ENCODE data around the gene TMEM26. TPM values are rescaled to one million over a fixed set of nuclear protein-coding genes. Genes with fewer than 3 reads are reported as not detected.

The TMEM26 gene
- total RNA-seq, 2 experiments from 2014 or later = not detected

- no peaks in the 10 kb centered on the region for H3K4me1 Mint-ChIP-seq (ENCODE audit: low read depth)
- H3K27me3 Mint-ChIP-seq = no peaks in the 10 kb centered on the region
- ChIA-PET POLR2A (no interaction called here), CTCF (no interaction called here)
- no peaks in the 10 kb centered on the region for H3K9me3 Mint-ChIP-seq
- no peak overlapping the region for H3K4me3 Mint-ChIP-seq
- ATAC-seq (no peak), DNase-seq (no peak)
- H3K36me3 Mint-ChIP-seq (ENCODE audit: low read depth) = no peaks in the 10 kb centered on the region
- no peak overlapping the region for H3K27ac Mint-ChIP-seq
- TF ChIP-seq CTCF (IDR thresholded peaks at IDR 0.05) = no peak
- intact Hi-C loops (cut with micrococcal nuclease) = no loop called here
Observed at GRCh38 chr10:61470740-61471139, 17.6 kb upstream of the TMEM26 start.

- Mint-ChIP-seq H3K9me3 (no peaks in the 10 kb centered on the region), H3K4me1 (ENCODE audit: low read depth) (no peaks in the 10 kb centered on the region), H3K27me3 (no peaks in the 10 kb centered on the region), H3K27ac (no peak overlapping the region), H3K4me3 (no peak overlapping the region), H3K36me3 (ENCODE audit: low read depth) (no peaks in the 10 kb centered on the region)
- TF ChIP-seq CTCF (IDR thresholded peaks at IDR 0.05) = no peak
- ChIA-PET CTCF (no interaction called here), POLR2A (no interaction called here)
- ATAC-seq = no peak
- intact Hi-C loops (cut with micrococcal nuclease) = no loop called here
- no peak for DNase-seq
Observed at GRCh38 chr10:61465901-61466632, 12.9 kb upstream of the TMEM26 start.

GRCh38 chr10:61465171-61465496 lies 12.0 kb upstream of the TMEM26 start:
- ChIA-PET POLR2A (no interaction called here), CTCF (no interaction called here)
- no peak overlapping the region for H3K27ac Mint-ChIP-seq
- H3K4me3 Mint-ChIP-seq = no peak overlapping the region
- no peaks in the 10 kb centered on the region for H3K9me3 Mint-ChIP-seq
- no peaks in the 10 kb centered on the region for H3K36me3 Mint-ChIP-seq (ENCODE audit: low read depth)
- no peak for TF ChIP-seq CTCF (IDR thresholded peaks at IDR 0.05)
- DNase-seq = no peak
- no peak for ATAC-seq
- intact Hi-C loops (cut with micrococcal nuclease) = no loop called here
- H3K27me3 Mint-ChIP-seq = no peaks in the 10 kb centered on the region
- no peaks in the 10 kb centered on the region for H3K4me1 Mint-ChIP-seq (ENCODE audit: low read depth)

- ChIA-PET CTCF (no interaction called here), POLR2A (no interaction called here)
- no peaks in the 10 kb centered on the region for H3K4me1 Mint-ChIP-seq (ENCODE audit: low read depth)
- TF ChIP-seq CTCF (IDR thresholded peaks at IDR 0.05) = no peak
- no peaks in the 10 kb centered on the region for H3K27me3 Mint-ChIP-seq
- no peak overlapping the region for H3K27ac Mint-ChIP-seq
- no peak overlapping the region for H3K4me3 Mint-ChIP-seq
- intact Hi-C loops (cut with micrococcal nuclease) = no loop called here
- DNase-seq = no peak
- no peak for ATAC-seq
- no peaks in the 10 kb centered on the region for H3K36me3 Mint-ChIP-seq (ENCODE audit: low read depth)
- no peaks in the 10 kb centered on the region for H3K9me3 Mint-ChIP-seq
Observed at GRCh38 chr10:61464461-61465170, 11.4 kb upstream of the TMEM26 start.

GRCh38 chr10:61463035-61463909 lies 10.1 kb upstream of the TMEM26 start:
- Mint-ChIP-seq H3K4me1 (ENCODE audit: low read depth) (no peaks in the 10 kb centered on the region), H3K9me3 (no peaks in the 10 kb centered on the region), H3K4me3 (no peak overlapping the region), H3K36me3 (ENCODE audit: low read depth) (no peaks in the 10 kb centered on the region), H3K27me3 (peaks cover under 1% of the 10 kb centered on the region), H3K27ac (no peak overlapping the region)
- DNase-seq = no peak
- intact Hi-C loops (cut with micrococcal nuclease) = no loop called here
- no peak for TF ChIP-seq CTCF (IDR thresholded peaks at IDR 0.05)
- ChIA-PET CTCF (no interaction called here), POLR2A (no interaction called here)
- no peak for ATAC-seq

Data from activated CD8-positive, alpha-beta T cell treated with anti-CD3 and anti-CD28 coated beads for 36 hours (primary cell).